PFSK-1 (cell line): ENCODE data around the gene ADGRG7.

Experiments
- POLR2AphosphoS5 ChIP-seq: IDR thresholded peaks from 2 replicates; pipeline ENCODE4 v1.6.1; 2012; ENCODE audit warnings: low read depth, mild to moderate bottlenecking, control low read depth, low read length, moderate library complexity
- REST ChIP-seq, 2 experiments: IDR thresholded peaks; 2 replicates each; pipeline versions ENCODE4 v1.6.1 to v1.8.0; 2011 to 2012; ENCODE audit warnings: low read depth in 2 of 2, low read length in 2 of 2, control low read depth in 1 of 2, inconsistent platforms in 1 of 2, mild to moderate bottlenecking in 1 of 2, moderate library complexity in 1 of 2; ENCODE audit not compliant: insufficient read depth in 1 of 2
- SIN3A ChIP-seq: IDR thresholded peaks from 2 replicates; pipeline ENCODE4 v1.6.1; 2012; ENCODE audit warnings: mild to moderate bottlenecking, low read length, moderate library complexity, borderline replicate concordance; ENCODE audit not compliant: insufficient read depth
- TAF1 ChIP-seq: IDR thresholded peaks from 2 replicates; pipeline ENCODE4 v1.6.1; 2012; ENCODE audit warnings: low read length, control low read depth, borderline replicate concordance; ENCODE audit not compliant: insufficient read depth

GRCh38 chr3:100630664-100631063, 21.3 kb downstream of the ADGRG7 start:
- TF ChIP-seq POLR2AphosphoS5 = no peak
- no peak for TF ChIP-seq REST (IDR thresholded peaks at IDR 0.05; ENCODE audit: insufficient read depth in 1 of 2, low read depth in 2 of 2, low read length in 2 of 2)
- no peak for TF ChIP-seq TAF1
- TF ChIP-seq SIN3A = no peak
